Kidney epithelial cell (primary cell): ENCODE data around the gene BTBD17. TPM values are rescaled to one million over a fixed set of nuclear protein-coding genes. Genes with fewer than 3 reads are reported as not detected.

Experiments used
- DNase-seq: peaks from one replicate; pipeline ENCODE4 v3.0.0-alpha.2; 2010; ENCODE audit warnings: low read depth
- H3K27me3 ChIP-seq: 2 replicates; pipeline ENCODE4 v1.6.0; 2011; ENCODE audit warnings: low read length; ENCODE audit not compliant: control insufficient read depth, insufficient read depth
- H3K36me3 ChIP-seq: 2 replicates; pipeline ENCODE4 v1.5.1; 2011; ENCODE audit warnings: low read length; ENCODE audit not compliant: control insufficient read depth, insufficient read depth
- H3K4me3 ChIP-seq: 2 replicates; pipeline ENCODE4 v1.5.1; 2011; ENCODE audit warnings: low read depth, mild to moderate bottlenecking, control low read depth, low read length
- CTCF ChIP-seq: IDR thresholded peaks from 2 replicates; pipeline ENCODE4 v1.5.1; 2011; ENCODE audit warnings: mild to moderate bottlenecking, moderate library complexity, low read length, control low read depth, inconsistent platforms; ENCODE audit not compliant: insufficient read depth, poor library complexity, severe bottlenecking
- total RNA-seq: library from RNA; depleted of rRNA; stranded (reverse); fragments of >200 nt; gene quantifications from 2 replicates; pipeline ENCODE4 v1.2.3, GENCODE V29; 2015

The BTBD17 gene
- total RNA-seq, 1 donor from 2014 or later, result not detected

GRCh38 chr17:74368341-74369081, 6.8 kb upstream of the BTBD17 start:
- Histone ChIP-seq H3K4me3 (no peak overlapping the region), H3K36me3 (no peaks in the 10 kb centered on the region), H3K27me3 (peaks cover 11% of the 10 kb centered on the region)
- TF ChIP-seq CTCF, result peak; percentile 98
- DNase-seq, result no peak

GRCh38 chr17:74367206-74367605, 5.5 kb upstream of the BTBD17 start, which contains the start of gene GPR142:
Gene GPR142, plus strand, starts transcription at chr17:74367506. Its CDS starts 2,035 bp downstream, at chr17:74369541.
- TF ChIP-seq CTCF, result no peak
- Histone ChIP-seq H3K4me3 (no peak within 1 kb of the TSS), H3K36me3 (no peaks in the 10 kb centered on the region), H3K27me3 (peaks cover 22% of the 10 kb centered on the region)
- DNase-seq, result no peak

- no peak overlapping the region for H3K4me3 ChIP-seq
- TF ChIP-seq CTCF, result no peak
- H3K36me3 ChIP-seq, result no peaks in the 10 kb centered on the region
- DNase-seq, result no peak
- peaks cover 46% of the 10 kb centered on the region for H3K27me3 ChIP-seq
These were observed 1.3 kb upstream of the BTBD17 start for GRCh38 chr17:74362810-74363498.

- peaks cover 55% of the 10 kb centered on the region for H3K27me3 ChIP-seq
- DNase-seq, result no peak
These were observed 369 bp upstream of the BTBD17 start for GRCh38 chr17:74362069-74362405.

GRCh38 chr17:74360899-74361229, 804 bp downstream of the BTBD17 start:
- Histone ChIP-seq H3K27me3 (peaks cover 67% of the 10 kb centered on the region), H3K36me3 (no peaks in the 10 kb centered on the region), H3K4me3 (no peak overlapping the region)
- DNase-seq, result no peak
- TF ChIP-seq CTCF, result no peak

More at GRCh38 chr17:74362069-74362405, 369 bp upstream of the BTBD17 start:
- H3K36me3 ChIP-seq, result no peaks in the 10 kb centered on the region
- no peak for TF ChIP-seq CTCF
- H3K4me3 ChIP-seq, result no peak overlapping the region

- no peak for DNase-seq
- Histone ChIP-seq H3K36me3 (no peaks in the 10 kb centered on the region), H3K27me3 (peaks cover 76% of the 10 kb centered on the region), H3K4me3 (no peak overlapping the region)
- TF ChIP-seq CTCF, result no peak
These were observed 1.8 kb downstream of the BTBD17 start for GRCh38 chr17:74359916-74360315.
